GM23248 (cell line): ENCODE measurements around the gene RALGDS. TPM values are rescaled to one million over a fixed set of nuclear protein-coding genes. Genes with fewer than 3 reads are reported as not detected.

ENCODE experiments used
- DNase-seq: peaks from one replicate; pipeline ENCODE4 v3.0.0-alpha.2; 2015
- H2AFZ ChIP-seq: fragments of 200-600 bp; sonication (generic); 2 replicates; pipeline ENCODE4 v1.6.1; 2016; ENCODE audit warnings: antibody characterized with exemption
- H3F3A ChIP-seq: fragments of 200-600 bp; sonication (generic); 2 replicates; pipeline ENCODE4 v1.6.1; 2016; ENCODE audit warnings: mild to moderate bottlenecking, antibody characterized with exemption, mixed run types; ENCODE audit not compliant: insufficient read depth
- H3K27ac ChIP-seq: fragments of 200-600 bp; sonication (generic); 2 replicates; pipeline ENCODE4 v1.5.1; 2016; ENCODE audit warnings: mild to moderate bottlenecking
- H3K27me3 ChIP-seq: fragments of 200-600 bp; sonication (generic); replicated peaks from 2 replicates; pipeline ENCODE4 v1.6.1; 2016; ENCODE audit warnings: mild to moderate bottlenecking; ENCODE audit not compliant: insufficient read depth
- H3K36me3 ChIP-seq: fragments of 200-600 bp; sonication (generic); 2 replicates; pipeline ENCODE4 v1.6.1; 2016; ENCODE audit warnings: low read depth, mild to moderate bottlenecking
- H3K4me1 ChIP-seq: fragments of 200-600 bp; sonication (generic); 2 replicates; pipeline ENCODE4 v1.6.1; 2016; ENCODE audit warnings: mild to moderate bottlenecking; ENCODE audit not compliant: insufficient read depth
- H3K4me2 ChIP-seq: fragments of 200-600 bp; sonication (generic); one replicate; pipeline ENCODE4 v1.6.1; 2016; ENCODE audit warnings: mild to moderate bottlenecking; ENCODE audit not compliant: unreplicated experiment
- H3K4me3 ChIP-seq: fragments of 200-600 bp; sonication (generic); 2 replicates; pipeline ENCODE4 v1.5.1; 2016; ENCODE audit warnings: mild to moderate bottlenecking
- H3K79me2 ChIP-seq: fragments of 200-600 bp; sonication (generic); 2 replicates; pipeline ENCODE4 v1.6.1; 2016; ENCODE audit warnings: mild to moderate bottlenecking; ENCODE audit not compliant: insufficient read depth
- H3K9ac ChIP-seq: fragments of 200-600 bp; sonication (generic); 2 replicates; pipeline ENCODE4 v1.6.1; 2016; ENCODE audit warnings: mild to moderate bottlenecking
- H3K9me2 ChIP-seq: fragments of 200-600 bp; sonication (generic); 2 replicates; pipeline ENCODE4 v1.6.1; 2016; ENCODE audit warnings: mixed run types, mild to moderate bottlenecking, moderate library complexity; ENCODE audit not compliant: insufficient read depth
- H3K9me3 ChIP-seq: fragments of 200-600 bp; sonication (generic); one replicate; pipeline ENCODE4 v1.6.1; 2017; ENCODE audit warnings: low read depth
- H4K20me1 ChIP-seq: fragments of 200-600 bp; sonication (generic); 2 replicates; pipeline ENCODE4 v1.6.0; 2016; ENCODE audit not compliant: insufficient read depth
- EZH2 ChIP-seq: fragments of 200-600 bp; sonication (generic); IDR thresholded peaks from 2 replicates; pipeline ENCODE4 v1.6.1; 2018; ENCODE audit warnings: antibody characterized with exemption, mild to moderate bottlenecking; ENCODE audit not compliant: insufficient read depth, poor library complexity, severe bottlenecking
- EZH2phosphoT487 ChIP-seq: fragments of 200-600 bp; sonication (generic); IDR thresholded peaks from 2 replicates; pipeline ENCODE4 v1.6.1; 2018; ENCODE audit warnings: antibody characterized with exemption, moderate library complexity, mild to moderate bottlenecking, low read depth; ENCODE audit not compliant: insufficient read depth
- WGBS, 2 experiments: methylation state at CpG; one replicate each; pipeline ENCODE4 v1.1.6; 2015 to 2017; ENCODE audit warnings: low lambda C conversion rate in 2 of 2, low coverage in 1 of 2; ENCODE audit errors: missing lambda C conversion rate in 2 of 2; 5-methylcytosine and 5-hydroxymethylcytosine counted together
- in situ Hi-C: fragments of 300-500 bp; cut with MboI; formaldehyde crosslinking; loops from 2 replicates; pipeline ENCODE4 v1.15.0; 2020
- polyA plus RNA-seq: library from polyadenylated mRNA; unstranded; fragments of >200 nt; fragmentation: Nextera tagmentation; extraction: Ambion mirVana; gene quantifications from 2 replicates; pipeline ENCODE4 v1.2.1, GENCODE V29; 2016
- total RNA-seq: library from RNA; depleted of rRNA; stranded (reverse); fragments of >200 nt; shearing (Covaris generic); gene quantifications from 2 replicates; pipeline ENCODE4 v1.2.3, GENCODE V29; 2014

The RALGDS gene
- total and polyA plus RNA-seq, 2 experiments from 2014 or later, result 8.9 to 21.7 TPM

- DNase-seq, result no peak
- TF ChIP-seq EZH2phosphoT487 (no peak), EZH2 (no peak)
- Histone ChIP-seq H3K9me2 (no peaks in the 10 kb centered on the region), H3K79me2 (no peaks in the 10 kb centered on the region), H3K9ac (no peak overlapping the region), H4K20me1 (no peaks in the 10 kb centered on the region), H3K36me3 (peaks cover 16% of the 10 kb centered on the region; the same call in 1 of the 2 replicates), H3K4me1 (no peaks in the 10 kb centered on the region), H2AFZ (no peak overlapping the region), H3K4me2 (no peak overlapping the region), H3F3A (no peaks in the 10 kb centered on the region), H3K27ac (no peak overlapping the region), H3K27me3 (no peaks in the 10 kb centered on the region), H3K4me3 (no peak overlapping the region), H3K9me3 (no peaks in the 10 kb centered on the region)
- in situ Hi-C loops, result loop anchor here (5.0 kb wide), 1 partner anchor 42 kb away; no protein-coding TSS in a partner anchor
- WGBS, 2 experiments, result 85 to 86% methylated on average over 15 of the region's 15 CpGs
Measured at GRCh38 chr9:133104718-133105460, 16.2 kb downstream of the RALGDS start.

- Histone ChIP-seq H2AFZ (no peak overlapping the region), H3K4me3 (no peak overlapping the region), H3K36me3 (peaks cover 19% of the 10 kb centered on the region; the same call in 1 of the 2 replicates), H3K9ac (no peak overlapping the region), H3K27me3 (no peaks in the 10 kb centered on the region), H3F3A (no peaks in the 10 kb centered on the region), H3K79me2 (no peaks in the 10 kb centered on the region), H3K4me1 (no peaks in the 10 kb centered on the region), H3K27ac (no peak overlapping the region), H3K9me2 (no peaks in the 10 kb centered on the region), H3K4me2 (no peak overlapping the region), H3K9me3 (no peaks in the 10 kb centered on the region), H4K20me1 (no peaks in the 10 kb centered on the region)
- WGBS, 2 experiments, result 90 to 94% methylated on average over 11 to 12 of the region's 12 CpGs
- no peak for TF ChIP-seq EZH2phosphoT487
- TF ChIP-seq EZH2, result no peak
- in situ Hi-C loops, result no loop called here
- no peak for DNase-seq
Measured at GRCh38 chr9:133103987-133104505, 17.0 kb downstream of the RALGDS start.

GRCh38 chr9:133103183-133103986 lies 17.7 kb downstream of the RALGDS start:
- Histone ChIP-seq H3F3A (no peaks in the 10 kb centered on the region), H3K79me2 (no peaks in the 10 kb centered on the region), H4K20me1 (no peaks in the 10 kb centered on the region), H3K4me2 (no peak overlapping the region), H3K27ac (no peak overlapping the region), H3K4me1 (no peaks in the 10 kb centered on the region), H3K9ac (no peak overlapping the region), H2AFZ (no peak overlapping the region), H3K4me3 (no peak overlapping the region), H3K36me3 (peaks cover 20% of the 10 kb centered on the region; the same call in 1 of the 2 replicates), H3K9me3 (no peaks in the 10 kb centered on the region), H3K27me3 (no peaks in the 10 kb centered on the region), H3K9me2 (no peaks in the 10 kb centered on the region)
- peak; percentile 45 for DNase-seq
- in situ Hi-C loops, result no loop called here
- TF ChIP-seq EZH2phosphoT487 (no peak), EZH2 (no peak)
- 44 to 47% methylated on average over 14 of the region's 14 CpGs for WGBS, 2 experiments

GRCh38 chr9:133102190-133103021 lies 18.6 kb downstream of the RALGDS start:
- no peaks in the 10 kb centered on the region for H3K9me3 ChIP-seq
- in situ Hi-C loops, result no loop called here
- no peaks in the 10 kb centered on the region for H3K9me2 ChIP-seq
- peaks cover 14% of the 10 kb centered on the region; the same call in 1 of the 2 replicates for H3K36me3 ChIP-seq
- H3K4me1 ChIP-seq, result no peaks in the 10 kb centered on the region
- no peak overlapping the region for H2AFZ ChIP-seq
- DNase-seq, result no peak
- H4K20me1 ChIP-seq, result no peaks in the 10 kb centered on the region
- H3K4me3 ChIP-seq, result no peak overlapping the region
- no peaks in the 10 kb centered on the region for H3F3A ChIP-seq
- H3K79me2 ChIP-seq, result no peaks in the 10 kb centered on the region
- no peak overlapping the region for H3K9ac ChIP-seq
- 92% methylated on average over 21 of the region's 21 CpGs for WGBS, 2 experiments
- H3K27me3 ChIP-seq, result no peaks in the 10 kb centered on the region
- no peak overlapping the region for H3K4me2 ChIP-seq
- TF ChIP-seq EZH2 (no peak), EZH2phosphoT487 (no peak)
- H3K27ac ChIP-seq, result no peak overlapping the region
